ENCODE measurements around the gene SRA1.
"Not testable (repeated sequence)": the region's sequence is repeated elsewhere in the genome, so short reads cannot be mapped to it uniquely, and the experiment has no call there.

The SRA1 gene

DNA sequence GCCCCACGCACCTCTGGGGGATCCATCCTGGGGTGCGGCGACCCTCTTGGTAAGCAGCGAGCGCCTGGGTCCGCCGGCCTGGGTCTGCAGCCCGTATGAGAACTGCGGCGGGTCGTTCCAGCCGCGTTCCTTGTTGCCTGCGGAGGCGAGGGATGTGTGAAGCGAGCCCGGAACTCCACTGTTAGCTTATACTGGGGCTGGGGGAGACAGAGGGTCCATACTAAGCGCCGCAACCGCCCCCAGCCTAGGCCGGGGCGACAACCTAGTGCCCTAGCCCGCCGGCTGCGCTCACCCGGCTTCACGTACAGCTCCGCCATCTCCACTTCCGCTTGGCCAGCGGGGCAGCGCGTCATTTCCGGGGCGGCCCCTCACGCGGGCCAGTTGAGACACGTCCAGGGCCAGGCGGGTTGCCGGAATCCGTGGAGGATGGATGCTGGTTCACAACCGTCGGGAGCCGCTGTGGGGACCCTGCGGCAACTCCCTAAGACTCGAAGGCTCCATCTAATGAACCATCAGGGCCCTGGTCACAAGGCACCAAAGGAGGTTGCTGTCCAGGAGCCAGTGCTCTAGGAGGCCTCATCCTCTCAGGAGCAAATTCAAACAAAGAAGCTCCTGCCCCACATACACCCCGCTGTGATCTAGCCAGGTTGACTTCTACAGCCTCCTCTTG is at the start of gene SRA1:
Gene SRA1 (minus strand): TSS at position 338 of the 670 bp plus-strand sequence. CDS start 21 bp downstream, at position 317.
- peak; percentile 46 for DNase-seq

DNA sequence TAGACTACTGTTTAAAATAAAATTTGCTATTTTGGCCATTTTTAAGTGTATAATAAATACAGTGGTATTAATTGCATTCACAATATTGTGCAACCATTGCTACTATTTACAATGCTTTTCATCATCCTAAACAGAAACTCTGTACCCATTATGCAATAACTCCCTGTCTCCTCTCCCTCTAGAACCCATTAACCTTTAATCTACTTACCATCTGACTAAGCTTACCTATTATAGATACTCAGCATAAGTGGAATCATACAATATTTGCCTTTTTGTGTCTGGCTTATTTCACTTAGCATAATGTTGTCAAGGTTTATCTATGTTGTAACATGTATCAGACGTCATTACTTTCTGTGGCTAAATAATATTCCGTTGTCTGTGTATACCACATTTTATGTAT is 49.8 kb upstream of the SRA1 start:
- no peak for DNase-seq

DNA sequence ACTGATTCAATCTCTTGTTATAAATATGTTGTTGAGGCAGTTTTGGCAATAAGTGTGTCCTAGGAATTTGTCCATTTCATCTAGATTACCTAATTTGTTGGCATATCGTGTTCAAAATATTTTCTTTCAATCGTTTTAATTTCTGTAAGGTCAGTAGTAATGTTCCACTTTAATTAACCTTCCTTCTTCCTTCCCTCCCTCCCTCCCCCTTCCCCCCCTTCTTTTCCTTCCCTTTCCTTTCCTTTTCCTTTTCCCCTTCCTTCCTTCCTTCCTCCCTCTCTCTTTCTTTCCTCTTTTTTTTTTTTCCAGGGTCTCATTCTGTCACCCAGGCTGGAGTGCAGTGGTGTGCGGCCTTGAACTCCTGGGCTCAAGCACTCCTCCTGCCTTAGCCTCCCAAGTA is 48.6 kb upstream of the SRA1 start:
- DNase-seq, result no peak

DNA sequence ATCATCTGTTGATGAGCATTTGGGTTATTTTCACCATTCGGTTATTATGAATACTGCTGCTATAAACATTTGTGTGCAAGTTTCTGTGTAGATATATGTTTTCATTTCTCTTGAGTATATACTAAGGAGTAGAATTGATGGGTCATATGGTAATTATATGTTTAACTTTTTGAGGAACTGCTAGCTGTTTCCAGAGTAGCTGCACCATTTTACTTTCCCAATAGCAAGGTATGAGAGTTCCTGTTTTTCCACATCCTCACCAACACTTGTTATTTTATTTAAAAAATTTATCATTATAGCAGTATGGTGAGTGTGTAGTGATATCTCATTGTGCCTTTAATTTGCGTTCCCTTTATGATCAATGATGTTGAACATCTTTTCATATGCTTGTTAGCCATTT is 46.5 kb upstream of the SRA1 start:
- DNase-seq, result no peak

DNA sequence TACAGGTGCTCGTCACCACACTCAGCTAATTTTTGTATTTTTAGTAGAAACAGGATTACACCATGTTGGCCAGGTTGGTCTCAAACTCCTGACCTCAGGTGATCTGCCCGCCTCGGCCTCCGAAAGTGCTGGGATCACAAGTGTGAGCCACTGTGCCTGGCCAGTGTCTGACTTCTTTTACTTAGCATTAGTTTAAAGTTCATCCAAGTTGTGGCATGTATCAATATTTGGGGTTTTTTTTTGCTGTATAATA is 46.1 kb upstream of the SRA1 start:
- DNase-seq, result not testable (repeated sequence)

DNA sequence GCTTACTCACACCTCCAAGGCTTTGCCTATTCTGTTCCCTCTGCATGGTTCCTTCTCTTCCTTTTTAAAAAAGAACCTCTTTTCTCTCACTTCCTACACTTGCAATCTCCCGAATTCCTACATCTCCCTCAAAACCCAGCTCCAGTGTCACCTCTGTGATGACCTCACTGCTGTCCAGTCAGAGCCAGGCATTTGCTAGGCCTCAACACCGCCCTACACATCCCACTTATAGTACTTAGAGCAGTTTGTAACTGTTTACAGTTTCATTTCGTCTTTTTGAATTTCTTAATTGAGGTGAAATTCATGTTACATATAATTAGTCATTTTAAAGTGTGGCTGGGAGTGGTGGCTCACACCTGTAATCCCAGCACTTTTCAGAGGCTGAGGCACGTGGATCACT is 44.9 kb upstream of the SRA1 start:
- no peak for DNase-seq

DNA sequence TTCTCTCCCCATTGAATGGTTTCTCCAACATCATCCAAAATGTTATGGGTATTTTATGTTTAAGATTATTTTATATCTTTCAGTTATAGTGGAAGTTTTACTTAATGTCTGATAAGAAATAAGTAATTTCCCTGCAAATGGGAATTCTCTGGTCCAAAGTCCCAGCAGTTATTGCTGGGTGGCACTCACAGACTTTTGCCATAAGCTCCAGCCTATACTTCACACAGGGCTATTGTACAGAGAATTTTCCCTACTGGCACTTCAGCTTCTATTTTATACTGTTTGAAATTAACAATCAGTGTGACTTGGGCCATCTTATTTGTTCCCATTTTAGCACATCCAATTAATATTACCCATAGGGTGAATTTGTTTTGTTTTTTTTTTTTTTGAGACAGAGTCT is 42.8 kb upstream of the SRA1 start:
- DNase-seq, result no peak

DNA sequence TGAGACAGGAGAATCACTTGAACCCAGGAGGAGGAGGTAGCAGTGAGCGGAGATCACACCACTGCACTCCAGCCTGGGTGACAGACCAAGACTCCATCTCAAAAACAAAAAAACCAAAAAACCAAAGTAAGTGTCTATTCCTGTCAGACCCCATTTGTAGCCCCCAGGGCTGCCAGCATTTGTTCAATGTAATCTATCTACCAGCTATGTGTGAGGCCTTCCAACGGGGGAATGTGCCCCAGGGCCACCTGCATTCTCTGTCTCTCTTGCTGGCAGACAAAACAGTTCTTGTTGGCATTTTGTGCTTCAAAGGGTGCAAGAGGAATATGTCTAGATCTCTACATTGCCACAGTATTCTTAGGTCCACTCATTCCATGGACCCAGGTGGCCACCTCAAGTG is 41.6 kb upstream of the SRA1 start:
- no peak for DNase-seq

DNA sequence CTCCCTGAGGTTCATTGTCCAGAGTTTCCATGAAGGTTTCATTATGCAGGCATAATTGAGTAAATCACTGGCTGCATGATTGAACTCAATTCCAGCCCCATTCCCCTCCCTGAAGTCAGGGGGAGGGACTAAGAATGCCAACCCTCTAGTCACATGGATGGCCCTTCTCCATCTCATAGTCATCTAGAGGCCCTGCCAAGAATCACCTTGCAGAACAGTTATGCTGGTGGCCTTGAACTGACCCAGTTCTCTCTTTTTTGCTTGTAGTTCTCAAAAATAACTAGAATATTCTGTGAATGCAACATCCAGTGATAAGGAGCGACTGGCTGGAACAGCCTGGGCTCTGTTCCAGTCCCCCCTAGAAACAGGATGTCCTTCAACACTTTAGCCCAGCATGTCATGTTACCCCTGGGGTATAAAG is 39.1 kb upstream of the SRA1 start:
- DNase-seq, result no peak

DNA sequence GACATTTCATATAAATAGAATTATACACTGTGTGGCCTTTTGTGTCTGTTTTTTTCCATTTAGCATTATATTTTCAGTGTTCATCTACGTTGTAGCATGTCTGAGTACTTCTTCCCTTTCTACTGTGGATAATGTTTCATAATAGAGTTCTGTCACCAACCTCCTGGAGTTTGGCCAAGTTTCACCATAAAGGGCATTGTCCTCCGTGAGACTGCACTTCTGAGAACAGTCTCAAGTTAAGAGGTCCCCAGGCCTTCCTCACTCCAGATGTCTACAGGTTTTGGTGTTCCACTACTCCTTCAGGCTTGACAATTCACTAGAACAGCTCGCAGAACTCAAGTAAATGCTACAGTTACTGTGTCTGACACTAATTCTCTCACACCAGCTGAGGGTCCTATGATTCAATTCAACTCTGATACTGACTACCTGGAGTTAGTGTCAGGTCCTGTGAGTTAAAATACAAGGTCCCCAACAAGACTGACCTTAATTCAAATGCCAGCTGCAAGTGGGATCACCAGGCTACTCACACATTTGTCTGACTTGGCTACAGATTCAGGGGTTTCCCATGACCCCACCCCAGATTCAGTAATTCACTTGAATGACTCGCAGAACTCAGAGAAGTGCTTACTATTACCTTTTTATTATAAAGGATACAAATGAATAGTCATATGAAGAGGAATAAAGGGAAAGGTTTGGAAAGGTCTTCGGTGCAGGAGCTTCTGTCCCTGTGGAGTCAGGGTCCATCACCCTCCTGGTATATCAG is 38.4 kb upstream of the SRA1 start:
- DNase-seq, result no peak

DNA sequence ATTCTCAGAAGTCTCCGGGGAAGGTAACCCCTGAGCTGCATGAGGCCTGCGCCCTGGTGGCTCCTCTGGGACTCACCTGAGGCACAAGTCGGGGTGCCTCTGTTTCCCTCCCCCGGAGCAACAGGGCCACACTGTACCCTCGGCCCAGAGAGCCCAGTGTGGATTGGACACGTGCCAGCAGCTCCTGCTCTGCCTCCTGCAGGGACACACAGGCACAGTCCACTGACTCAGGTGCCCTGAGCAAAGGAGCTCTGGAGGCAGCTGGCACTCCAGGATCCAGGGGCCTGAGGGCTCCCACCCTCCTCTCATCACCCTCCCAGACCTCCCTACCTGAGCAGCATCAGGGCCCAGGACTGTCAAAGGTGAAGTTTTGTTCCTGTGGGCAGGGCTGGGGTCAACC is 36.9 kb upstream of the SRA1 start:
- no peak for DNase-seq

DNA sequence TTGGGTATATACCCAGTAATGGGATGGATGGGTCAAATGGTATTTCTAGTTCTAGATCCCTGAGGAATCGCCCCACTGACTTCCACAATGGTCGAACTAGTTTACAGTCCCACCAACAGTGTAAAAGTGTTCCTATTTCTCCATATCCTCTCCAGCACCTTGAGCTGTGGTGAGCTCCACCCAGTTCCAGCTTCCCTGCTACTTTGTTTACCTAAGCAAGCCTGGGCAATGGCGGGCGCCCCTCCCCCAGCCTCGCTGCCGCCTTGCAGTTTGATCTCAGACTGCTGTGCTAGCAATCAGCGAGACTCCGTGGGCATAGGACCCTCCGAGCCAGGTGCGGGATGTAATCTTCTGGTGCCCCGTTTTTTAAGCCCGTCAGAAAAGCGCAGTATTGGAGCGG is 35.8 kb upstream of the SRA1 start:
- not testable (repeated sequence) for DNase-seq

DNA sequence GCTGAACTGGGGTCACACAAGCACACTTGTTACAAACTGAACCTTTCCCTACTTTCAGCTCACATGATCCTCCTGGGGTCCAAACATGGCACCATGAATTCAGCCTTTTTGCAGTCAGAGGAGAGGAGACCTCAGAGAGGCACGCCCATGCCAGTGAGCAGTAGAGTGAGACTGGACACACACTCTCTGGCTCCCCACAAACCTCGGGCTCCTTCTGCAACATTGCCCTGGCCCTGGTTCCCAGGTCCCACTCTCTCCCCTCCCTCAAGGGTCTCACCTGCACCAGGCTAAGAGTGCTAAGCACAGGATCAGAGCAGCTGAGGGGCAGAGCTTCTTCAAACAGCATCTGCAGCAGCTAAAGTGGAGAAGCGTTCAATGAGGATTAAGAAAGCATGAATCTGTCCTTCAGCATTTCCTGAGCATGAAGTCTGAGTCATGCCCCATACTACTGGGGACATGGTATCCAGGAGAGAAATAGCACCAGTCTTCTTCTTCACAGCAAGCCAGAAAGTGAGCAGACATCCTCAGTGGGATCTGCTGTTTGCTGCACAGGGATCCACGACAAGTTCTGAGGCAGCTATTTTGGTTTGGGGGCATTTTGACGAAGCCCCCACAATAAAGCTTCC is 34.6 kb upstream of the SRA1 start:
- DNase-seq, result no peak

DNA sequence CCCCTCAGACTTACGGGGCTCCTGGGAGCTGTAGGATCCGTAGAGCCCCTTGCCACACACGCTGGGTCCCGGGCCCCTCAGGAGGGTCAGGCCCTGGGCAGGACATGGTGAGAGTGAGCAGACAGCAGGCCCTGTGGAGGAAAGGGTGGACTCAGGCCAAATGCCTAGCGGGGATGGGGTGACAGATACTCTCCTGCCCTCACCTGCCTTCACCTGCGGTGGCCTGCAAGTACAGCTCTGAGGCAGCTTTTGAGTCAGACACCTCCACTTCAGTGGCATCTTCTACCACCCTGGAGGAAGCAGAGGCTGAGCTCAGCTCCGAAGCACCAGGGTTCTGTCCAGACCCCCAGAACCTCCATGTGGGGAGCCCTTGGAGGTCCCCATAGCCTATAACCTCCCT is 33.6 kb upstream of the SRA1 start:
- DNase-seq, result no peak

DNA sequence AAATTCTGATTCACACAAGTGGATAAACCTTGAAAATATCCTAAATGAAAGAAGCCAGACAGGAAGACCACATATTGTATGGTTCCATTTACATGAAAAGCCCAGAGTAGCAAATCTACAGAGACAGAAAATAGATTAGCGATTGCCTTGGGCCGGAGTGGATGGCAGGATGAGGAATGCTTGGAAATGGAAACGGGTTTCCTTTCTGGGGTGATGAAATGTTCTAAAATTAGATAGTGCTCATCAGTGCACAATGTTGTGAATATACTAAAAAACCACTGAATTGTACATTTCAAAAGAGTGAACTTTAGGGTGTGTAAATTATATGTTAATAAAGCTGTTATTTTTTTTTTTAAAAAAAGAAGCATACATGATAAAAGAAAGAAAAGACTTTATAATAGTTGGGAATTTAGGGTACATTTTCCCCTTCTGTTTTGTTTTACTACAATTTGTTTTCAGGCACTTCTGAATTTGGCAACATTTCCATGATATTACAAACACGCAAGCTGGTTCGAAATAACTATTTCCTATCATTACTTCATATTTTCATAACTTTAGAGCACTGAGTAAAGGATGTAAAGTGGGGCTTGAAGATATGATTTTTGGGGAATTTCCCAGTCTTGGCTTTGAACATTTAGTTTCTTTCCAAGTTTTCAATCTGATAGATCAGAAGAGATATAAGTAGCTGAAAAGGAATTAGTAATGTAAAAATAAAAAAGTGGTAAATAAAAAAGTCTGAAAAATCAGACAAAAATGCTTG is 31.2 kb upstream of the SRA1 start:
- DNase-seq, result no peak

DNA sequence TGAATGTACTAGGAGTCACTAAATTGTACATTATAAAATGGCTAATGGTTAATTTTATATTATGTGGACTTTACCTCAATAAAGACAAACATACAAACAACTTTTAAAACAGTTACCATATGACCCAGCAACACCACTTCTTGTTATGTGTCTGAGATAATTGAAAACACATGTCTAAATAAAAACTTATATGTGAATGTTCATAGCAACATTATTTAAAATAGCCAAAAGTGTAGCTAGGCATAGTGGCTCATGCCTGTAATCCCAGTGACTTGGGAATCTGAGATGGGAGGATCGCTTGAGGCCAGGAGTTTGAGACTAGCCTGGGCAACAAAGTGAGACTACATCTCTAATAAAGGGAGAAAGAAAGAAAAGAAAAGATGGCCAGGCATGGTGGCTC is 30.2 kb upstream of the SRA1 start:
- DNase-seq, result no peak

DNA sequence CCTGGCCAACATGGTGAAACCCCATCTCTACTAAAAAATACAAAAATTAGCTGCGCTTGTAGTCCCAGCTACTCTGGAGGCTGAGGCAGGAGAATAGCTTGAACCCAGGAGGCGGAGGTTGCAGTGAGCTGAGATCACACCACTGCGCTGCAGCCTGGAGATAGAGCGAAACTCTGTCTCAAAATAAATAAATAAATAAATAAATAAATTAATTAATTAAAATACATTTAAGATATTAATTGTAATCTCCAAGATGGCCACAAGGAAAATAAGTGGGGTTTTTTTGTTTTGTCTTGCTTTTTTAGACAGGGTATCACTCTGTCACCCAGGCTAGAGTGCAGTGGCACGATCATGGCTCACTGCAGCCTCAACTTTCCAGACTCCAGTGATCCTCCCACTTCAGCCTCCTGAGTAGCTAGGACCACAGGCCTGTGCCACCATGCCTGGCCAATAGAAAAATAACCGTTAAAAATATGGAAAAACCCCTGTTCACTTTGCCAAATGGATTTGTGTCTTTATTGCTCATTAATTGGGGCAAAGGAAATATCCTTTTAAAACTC is 22.0 kb upstream of the SRA1 start:
- DNase-seq, result not testable (repeated sequence)

DNA sequence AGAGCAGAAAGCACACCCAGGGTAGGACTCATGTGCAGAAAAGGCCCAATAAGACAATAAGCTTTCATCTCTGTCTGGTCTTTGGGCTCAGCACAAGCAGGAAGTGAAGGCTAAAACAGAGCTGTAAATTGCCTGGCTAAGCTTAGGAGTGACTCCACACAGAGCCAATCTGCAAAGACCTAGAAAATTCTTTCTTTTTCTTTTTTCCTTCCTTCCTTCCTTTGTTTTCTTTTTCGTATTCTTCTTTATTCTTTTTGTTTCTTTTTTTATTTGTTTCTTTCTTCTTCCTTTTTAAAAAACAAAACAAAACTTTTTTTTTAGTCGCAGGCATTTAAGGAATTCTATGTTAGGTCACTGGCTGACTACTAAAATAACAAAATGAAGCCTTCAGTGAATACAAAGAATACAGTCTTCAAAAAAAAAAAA is 19.5 kb upstream of the SRA1 start:
- DNase-seq, result no peak

DNA sequence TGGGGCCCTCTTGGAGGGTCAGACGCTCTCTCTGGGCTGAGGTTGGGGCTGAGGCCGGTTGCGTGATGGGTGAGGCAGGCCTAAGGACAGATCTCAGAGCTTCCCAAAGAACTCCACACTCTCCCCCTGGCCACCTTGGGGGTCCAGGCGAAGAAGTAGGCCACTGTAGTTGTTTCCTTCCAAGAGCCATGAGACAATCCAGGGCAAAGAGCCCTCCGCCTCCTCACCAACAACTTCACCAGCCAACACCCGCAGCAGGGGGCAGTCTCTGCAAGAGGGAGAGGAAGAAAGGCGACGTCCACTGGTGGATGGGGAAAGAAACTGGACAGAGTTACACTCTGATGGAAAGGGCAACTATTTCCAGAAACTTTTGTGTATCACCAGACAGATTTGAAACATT is 18.0 kb upstream of the SRA1 start:
- DNase-seq, result no peak

DNA sequence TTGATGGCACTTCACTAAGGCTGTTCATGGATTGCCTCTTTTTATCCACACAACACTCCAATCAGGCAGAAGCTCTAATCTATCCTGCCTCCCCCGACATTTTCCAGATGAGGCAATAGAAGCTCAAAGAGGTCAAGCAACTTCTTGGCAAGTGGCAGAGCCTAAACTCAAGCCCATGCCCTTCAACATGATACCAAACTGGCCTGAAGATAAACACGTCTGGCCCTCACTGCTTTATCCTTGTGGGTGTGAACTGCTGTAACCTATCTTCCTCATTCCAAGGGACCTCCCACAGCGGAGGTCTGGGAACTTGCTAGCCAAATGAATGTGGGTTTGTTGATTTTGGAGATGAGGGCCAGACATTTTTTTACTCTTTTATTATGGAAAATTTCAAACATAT is 16.9 kb upstream of the SRA1 start:
- DNase-seq, result no peak

DNA sequence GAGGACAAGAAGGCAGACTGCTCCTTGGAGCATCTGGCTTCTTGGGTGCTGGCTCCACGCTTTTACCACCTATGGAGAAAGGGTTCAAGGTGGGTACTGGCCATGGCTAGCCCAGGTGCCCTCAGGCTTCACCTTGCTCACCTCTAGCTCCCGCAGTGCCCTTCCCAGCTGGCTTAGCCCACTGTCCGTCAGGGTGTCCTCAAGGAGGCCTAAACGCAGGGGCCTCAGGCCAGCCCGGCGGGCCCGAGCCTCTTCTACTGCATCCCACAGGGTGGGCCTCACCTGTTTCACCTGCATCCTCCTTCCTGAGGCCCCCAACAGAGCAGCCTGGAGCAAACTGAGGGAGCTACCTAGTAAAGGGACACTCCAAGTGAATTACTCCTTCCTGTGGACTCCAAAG is 16.4 kb upstream of the SRA1 start:
- no peak for DNase-seq

DNA sequence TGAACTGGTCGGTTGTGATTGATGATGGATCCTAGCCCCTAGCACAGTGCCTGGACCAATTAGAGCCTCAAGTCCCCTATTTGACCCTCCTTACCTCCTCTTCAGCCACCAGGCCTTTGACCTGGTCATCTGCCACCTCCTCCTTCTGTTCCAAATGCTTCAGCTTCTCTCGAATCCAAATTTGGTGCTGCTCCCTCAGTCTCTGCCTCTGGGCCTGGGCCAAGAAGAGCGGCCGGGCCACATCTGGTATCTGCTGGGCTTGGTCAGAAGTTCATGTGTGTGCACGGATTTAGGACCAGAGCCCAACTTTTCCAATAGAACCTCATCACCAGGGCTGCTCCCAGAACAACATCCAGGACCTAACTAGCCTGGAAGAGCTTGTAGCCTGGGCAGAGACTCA is 13.8 kb upstream of the SRA1 start:
- DNase-seq, result no peak

DNA sequence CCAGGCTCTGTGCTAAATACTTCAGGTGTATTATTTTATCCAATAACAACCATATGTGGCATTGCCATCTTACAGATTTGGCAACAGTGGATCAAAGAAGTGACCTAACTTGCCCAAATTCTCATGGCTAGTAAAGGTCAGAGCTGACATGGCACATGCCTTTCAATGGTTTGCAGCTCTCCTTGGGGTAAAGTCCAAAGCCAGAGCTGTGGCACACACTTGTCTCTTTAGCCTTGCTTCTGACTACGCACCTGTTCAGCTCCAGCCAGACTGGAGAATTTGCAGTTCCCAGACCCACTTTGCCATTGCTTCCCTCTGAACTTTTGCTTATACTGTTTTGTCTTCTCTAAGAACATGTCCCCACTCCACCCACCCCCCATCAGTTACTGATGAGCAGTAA is 13.2 kb upstream of the SRA1 start:
- DNase-seq, result no peak

DNA sequence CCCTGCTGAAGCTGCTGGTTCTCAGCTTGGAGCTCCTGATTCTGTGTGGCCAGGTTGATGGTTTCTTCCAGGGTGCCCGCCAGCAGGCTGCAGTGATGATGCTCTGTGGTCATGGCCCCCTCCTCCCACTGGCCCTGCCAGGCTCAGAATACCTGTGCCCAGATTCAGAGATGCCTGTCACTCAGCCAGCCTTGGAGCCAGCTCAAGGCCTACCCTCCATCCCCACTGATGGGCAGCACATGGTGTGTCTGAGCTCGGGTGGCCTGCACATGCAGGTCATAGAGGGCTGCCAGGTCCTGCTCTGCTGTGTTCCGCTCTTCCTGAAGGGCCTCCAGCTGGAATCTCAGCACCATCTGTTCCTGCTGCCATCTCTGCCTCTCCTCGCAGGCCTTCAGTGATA is 12.8 kb upstream of the SRA1 start:
- DNase-seq, result no peak

All from NCI-H187 treated with DMSO at 0.1 percent for 48 hours (cell line).